ENCODE measurements around the gene PNKP. TPM values are rescaled to one million over a fixed set of nuclear protein-coding genes. Genes with fewer than 3 reads are reported as not detected.
A peak's percentile ranks its signal among the peaks of the same experiment; 100 is the strongest.

PNKP gene
- total RNA-seq, 2 experiments from 2014 or later = 59.5 to 65.7 TPM

DNA sequence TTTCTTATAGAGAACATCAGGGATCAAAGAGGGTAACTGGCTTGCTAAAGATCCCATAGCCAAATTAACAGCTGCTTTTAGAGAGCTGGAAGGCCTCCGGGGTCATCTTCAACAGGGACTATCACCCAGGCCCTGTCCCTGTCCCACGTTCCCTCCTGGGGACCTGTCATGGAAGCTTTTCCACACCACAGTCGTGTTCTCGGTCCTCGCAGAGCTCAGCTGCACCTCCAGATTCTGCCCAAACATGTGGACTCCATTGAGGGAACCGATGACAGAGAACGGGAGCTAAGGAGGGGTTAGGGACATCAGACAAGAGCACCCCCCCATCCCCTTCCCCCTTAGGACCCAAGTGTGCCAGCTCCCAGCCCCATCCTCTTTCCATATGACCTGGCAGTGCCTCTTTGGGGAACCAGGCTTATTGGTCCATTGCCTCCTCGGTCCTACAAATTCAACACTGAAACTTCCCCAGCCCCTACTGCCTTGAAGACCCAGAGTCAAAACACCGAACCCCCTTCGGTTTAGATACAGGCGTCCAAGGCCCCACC is 54.9 kb downstream of the PNKP start:
- H3K4me3 Mint-ChIP-seq = peak overlapping the region; percentile 77
- ChIA-PET CTCF (interaction anchor here (0.7 kb wide), 1 partner anchor 38 kb away, joined by 3 read pairs; no protein-coding TSS in a partner anchor), POLR2A (interaction anchor here (0.5 to 0.7 kb wide), 3 partner anchors 38 to 171 kb away, joined by 3 read pairs; partner anchors contain the start of genes PTOV1 and SCAF1)
- DNase-seq = no peak
- H3K27me3 Mint-ChIP-seq = no peaks in the 10 kb centered on the region
- peaks cover 32% of the 10 kb centered on the region for H3K4me1 Mint-ChIP-seq
- peaks cover 3% of the 10 kb centered on the region for H3K36me3 Mint-ChIP-seq (ENCODE audit: low read depth)
- ATAC-seq = no peak
- H3K9me3 Mint-ChIP-seq (ENCODE audit: low read depth) = no peaks in the 10 kb centered on the region
- intact Hi-C loops (cut with DNase I, micrococcal nuclease) = loop anchor here (2.0 to 5.0 kb wide), 5 partner anchors 38 to 316 kb away; partner anchors contain the start of genes RPS11 (in 2 of the 2), AKT1S1 (in 1 of the 2), PTOV1 (in 1 of the 2) and TBC1D17 (in 1 of the 2)
- peak overlapping the region; percentile 97 for H3K27ac Mint-ChIP-seq

DNA sequence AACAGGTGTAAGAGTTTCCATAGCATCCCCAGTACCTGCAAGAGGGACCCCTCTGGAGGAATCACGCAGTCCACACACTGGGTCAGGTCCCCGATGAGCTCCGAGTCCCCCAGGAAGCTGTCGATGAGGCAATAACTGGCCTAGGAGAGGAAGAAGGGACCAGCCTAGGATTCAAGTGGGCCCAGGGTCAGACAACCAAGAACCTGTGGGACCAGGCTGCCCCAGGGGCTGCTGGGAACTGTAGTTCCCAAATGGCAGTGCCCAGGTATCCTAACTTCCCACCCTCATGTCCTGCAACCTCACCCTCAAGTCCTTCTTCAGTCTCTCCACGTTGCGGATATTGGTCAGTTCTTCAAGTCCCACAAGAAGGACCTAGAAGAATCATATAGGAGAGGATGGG is 56.0 kb downstream of the PNKP start:
- H3K4me3 Mint-ChIP-seq = no peak overlapping the region
- DNase-seq (no peak), ATAC-seq (no peak)
- H3K36me3 Mint-ChIP-seq (ENCODE audit: low read depth) = peaks cover 3% of the 10 kb centered on the region
- intact Hi-C loops (cut with DNase I, micrococcal nuclease) = loop anchor here in 1 of 2 experiments (5.0 kb wide), 1 partner anchor 314 kb away; the partner anchor contains the start of gene RPS11
- no peak overlapping the region for H3K27ac Mint-ChIP-seq
- no peaks in the 10 kb centered on the region for H3K9me3 Mint-ChIP-seq (ENCODE audit: low read depth)
- no peaks in the 10 kb centered on the region for H3K27me3 Mint-ChIP-seq
- H3K4me1 Mint-ChIP-seq = peaks cover 29% of the 10 kb centered on the region
- ChIA-PET CTCF (interaction anchor here (0.5 to 0.7 kb wide), 2 partner anchors 15 to 108 kb away, joined by 3 to 5 read pairs; no protein-coding TSS in a partner anchor), POLR2A (no interaction called here)

Small RNA genes lying within 50 kb of the gene (microRNA-seq; reads per million reads assigned to microRNA genes)
- gene MIR4749 (ENCODE audit: borderline replicate concordance) (4.9 reads per million, percentile 13 among the genes with 10 or more reads in this experiment), gene MIR4750 (ENCODE audit: borderline replicate concordance) (1.4 reads per million), gene MIR6800 (ENCODE audit: borderline replicate concordance) (1.8 reads per million)

Other genes starting within 250 kb of the PNKP start
- 10 to 100 TPM in 1 of 2 experiments, 1 to 10 TPM in 1; 9.7 to 11.7 TPM for gene RRAS, start 227.4 kb downstream of the PNKP start, total RNA-seq
- 10 to 100 TPM; 43.3 to 64.0 TPM for gene SCAF1, start 225.4 kb downstream of the PNKP start, total RNA-seq
- gene IRF3, start 201.7 kb downstream of the PNKP start, total RNA-seq = 100 to 1,000 TPM; 123 to 125 TPM
- 10 to 100 TPM; 79.6 to 93.8 TPM for gene BCL2L12, start 201.6 kb downstream of the PNKP start, total RNA-seq
- gene PRMT1, start 190.3 kb downstream of the PNKP start, total RNA-seq = 100 to 1,000 TPM; 384 to 448 TPM
- gene ADM5, start 178.0 kb downstream of the PNKP start, total RNA-seq = 1 to 10 TPM; 4.1 to 4.4 TPM
- 1 to 10 TPM; 1.1 to 1.6 TPM for gene CPT1C, start 176.5 kb downstream of the PNKP start, total RNA-seq
- gene TSKS, start 104.3 kb downstream of the PNKP start, total RNA-seq = 1 to 10 TPM; 1.9 to 2.1 TPM
- gene AP2A1, start 100.6 kb downstream of the PNKP start, total RNA-seq = 100 to 1,000 TPM in 1 of 2 experiments, 10 to 100 TPM in 1; 79.4 to 102 TPM
- gene FUZ, start 54.3 kb downstream of the PNKP start, total RNA-seq = 10 to 100 TPM; 15.6 to 18.8 TPM
- gene MED25, start 49.3 kb downstream of the PNKP start, total RNA-seq = 10 to 100 TPM; 39.6 to 49.9 TPM
- gene PTOV1, start 16.4 kb downstream of the PNKP start, total RNA-seq = 100 to 1,000 TPM in 1 of 2 experiments, 10 to 100 TPM in 1; 76.9 to 104 TPM
- 10 to 100 TPM; 16.1 to 20.3 TPM for gene AKT1S1, start 9.8 kb upstream of the PNKP start, total RNA-seq
- gene TBC1D17, start 10.1 kb upstream of the PNKP start, total RNA-seq = 10 to 100 TPM; 29.1 to 29.6 TPM
- 10 to 100 TPM; 21.2 to 22.2 TPM for gene IL4I1, start 29.3 kb upstream of the PNKP start, total RNA-seq
- gene ATF5, start 61.6 kb upstream of the PNKP start, total RNA-seq = 10 to 100 TPM; 12.5 to 14.1 TPM
- 100 to 1,000 TPM; 127 to 188 TPM for gene NUP62, start 61.9 kb upstream of the PNKP start, total RNA-seq
- not detected for gene SIGLEC11, start 93.6 kb upstream of the PNKP start, total RNA-seq
- 10 to 100 TPM; 52.4 to 61.2 TPM for gene VRK3, start 157.8 kb upstream of the PNKP start, total RNA-seq
- gene ZNF473, start 158.4 kb upstream of the PNKP start, total RNA-seq = 10 to 100 TPM; 10.9 to 12.5 TPM